ENCODE measurements around the gene RUNX3.

The RUNX3 gene

DNA sequence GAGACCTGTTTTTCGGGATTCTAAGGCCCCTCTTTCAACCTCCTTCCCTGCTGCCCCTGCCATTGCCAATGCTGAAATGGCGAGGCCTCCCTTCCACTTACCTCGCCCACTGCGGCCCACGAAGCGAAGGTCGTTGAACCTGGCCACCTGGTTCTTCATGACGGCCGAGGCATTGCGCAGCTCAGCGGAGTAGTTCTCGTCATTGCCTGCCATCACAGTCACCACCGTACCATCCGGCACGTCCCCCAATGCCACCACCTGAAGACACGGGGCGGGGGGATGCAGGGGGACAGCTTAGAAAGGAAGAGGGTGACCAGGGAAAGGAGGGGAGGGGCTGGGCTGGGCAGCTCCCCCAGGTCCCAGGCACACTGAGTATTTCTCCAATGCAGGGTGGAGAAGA lies 2.6 kb downstream of the RUNX3 start:
- in situ Hi-C loops (cut with HindIII; ENCODE audit: low sequenced_read_pairs) = loop anchor here (25.0 kb wide), 1 partner anchor 285 kb away; no protein-coding TSS in a partner anchor
- TF ChIP-seq CTCF (IDR thresholded peaks at IDR 0.05; ENCODE audit: low read depth, low read length) = no peak
- no peak overlapping the region for H3K4me3 ChIP-seq (ENCODE audit: low read depth, low read length)

DNA sequence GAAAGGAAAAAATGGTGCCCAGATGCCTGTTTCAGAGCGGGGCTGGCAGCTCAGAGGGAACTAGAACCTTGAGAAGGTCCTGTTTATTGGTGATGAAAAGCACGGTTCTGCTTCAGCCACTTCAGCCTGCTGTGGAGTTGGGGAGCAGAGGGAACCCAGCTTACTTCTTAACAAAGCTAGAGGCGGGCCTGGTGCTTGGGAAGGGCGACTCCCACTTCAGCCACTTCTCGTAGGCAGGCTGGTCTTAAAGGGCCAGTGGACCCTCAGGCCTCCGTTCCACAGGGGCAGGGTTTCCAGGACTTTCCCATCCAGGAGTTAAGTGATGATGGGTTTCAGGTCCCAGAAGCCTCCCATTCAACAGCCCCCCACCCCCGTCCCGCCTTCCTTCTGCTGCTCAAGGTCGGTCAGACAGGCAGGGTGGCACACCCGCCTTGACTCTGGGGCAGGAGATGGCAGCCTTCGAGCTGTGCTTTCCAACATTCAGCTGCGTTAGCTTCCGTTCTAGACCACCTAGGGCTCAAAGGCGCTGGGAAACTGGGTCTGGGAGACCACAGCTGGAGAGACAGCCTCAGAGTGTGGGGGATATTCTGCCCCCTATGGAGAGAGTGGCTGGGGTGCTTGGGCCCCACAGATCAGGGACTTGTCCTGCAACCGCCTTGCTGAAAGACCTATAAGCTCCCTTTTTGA lies 3.4 kb downstream of the RUNX3 start:
- no peak overlapping the region for H3K4me3 ChIP-seq (ENCODE audit: low read depth, low read length)
- no peak for TF ChIP-seq CTCF (IDR thresholded peaks at IDR 0.05; ENCODE audit: low read depth, low read length)
- in situ Hi-C loops (cut with HindIII; ENCODE audit: low sequenced_read_pairs) = loop anchor here (25.0 kb wide), 1 partner anchor 286 kb away; no protein-coding TSS in a partner anchor
- DNase-seq (ENCODE audit: low read depth, low spot score) = no peak

More for the DNA sequence above, 2.6 kb downstream of the RUNX3 start:
- no peak for DNase-seq (ENCODE audit: low read depth, low spot score)

DNA sequence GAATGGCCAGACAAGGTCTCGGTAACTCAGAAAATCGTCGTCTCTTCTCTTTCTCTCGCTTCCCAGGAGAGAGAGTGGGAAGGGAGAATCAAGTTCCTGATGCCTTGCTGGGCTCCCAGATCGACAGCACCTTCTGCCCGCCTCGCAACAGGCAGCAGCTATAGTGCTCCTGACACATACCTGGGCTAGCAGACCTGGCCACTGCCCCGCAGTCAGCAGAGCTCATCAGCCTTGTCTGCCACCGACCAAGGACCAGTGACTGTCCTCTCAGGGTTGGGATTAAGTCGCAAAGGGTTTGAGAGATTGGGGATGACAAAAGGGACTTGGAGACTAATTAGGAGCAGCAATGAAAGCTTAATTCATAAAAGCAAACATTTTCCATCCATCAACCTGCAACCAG lies 4.1 kb downstream of the RUNX3 start:
- no peak for DNase-seq (ENCODE audit: low read depth, low spot score)
- in situ Hi-C loops (cut with HindIII; ENCODE audit: low sequenced_read_pairs) = loop anchor here (25.0 kb wide), 1 partner anchor 286 kb away; no protein-coding TSS in a partner anchor
- H3K4me3 ChIP-seq (ENCODE audit: low read depth, low read length) = no peak overlapping the region
- TF ChIP-seq CTCF (IDR thresholded peaks at IDR 0.05; ENCODE audit: low read depth, low read length) = no peak

DNA sequence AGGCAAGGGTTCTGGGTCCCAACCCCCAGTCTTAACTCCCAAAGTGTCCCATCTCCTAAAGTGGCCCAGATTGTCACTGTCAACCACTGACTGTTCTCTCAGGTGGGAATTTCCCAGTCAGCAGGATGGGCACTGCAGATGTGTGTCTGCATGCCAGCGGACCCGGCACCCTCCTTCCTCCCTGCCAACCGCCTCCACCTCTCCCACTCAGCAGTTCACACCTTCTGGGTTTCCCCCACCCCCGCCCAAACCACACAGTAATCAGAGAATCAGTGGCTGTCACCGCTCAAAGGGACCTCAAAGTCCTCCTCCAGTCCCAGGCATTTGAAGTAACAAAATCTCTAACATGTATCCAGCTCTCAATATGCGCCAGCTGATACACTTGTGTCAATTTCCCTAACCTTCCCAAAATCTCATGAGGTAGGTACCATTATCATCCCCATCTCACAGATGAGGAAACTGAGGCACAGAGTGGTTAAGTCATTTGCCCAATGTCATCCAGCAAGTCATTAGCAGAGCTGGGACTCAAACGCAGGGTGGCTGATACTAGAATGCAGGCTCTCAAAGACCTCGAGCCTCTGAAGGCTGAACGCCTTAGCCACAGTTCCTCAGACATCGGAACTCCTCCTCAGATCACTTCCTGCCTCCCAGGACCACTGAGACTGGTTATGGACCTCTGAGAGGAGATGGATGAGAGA lies 4.8 kb downstream of the RUNX3 start:
- no peak for TF ChIP-seq CTCF (IDR thresholded peaks at IDR 0.05; ENCODE audit: low read depth, low read length)
- H3K4me3 ChIP-seq (ENCODE audit: low read depth, low read length) = no peak overlapping the region
- in situ Hi-C loops (cut with HindIII; ENCODE audit: low sequenced_read_pairs) = loop anchor here (25.0 kb wide), 1 partner anchor 287 kb away; no protein-coding TSS in a partner anchor
- no peak for DNase-seq (ENCODE audit: low read depth, low spot score)

GRCh38 chr1:24923485-24924113 lies 6.5 kb downstream of the RUNX3 start:
- DNase-seq (ENCODE audit: low read depth, low spot score) = no peak
- in situ Hi-C loops (cut with HindIII; ENCODE audit: low sequenced_read_pairs) = no loop called here
- TF ChIP-seq CTCF (IDR thresholded peaks at IDR 0.05; ENCODE audit: low read depth, low read length) = no peak
- no peak overlapping the region for H3K4me3 ChIP-seq (ENCODE audit: low read depth, low read length)

DNA sequence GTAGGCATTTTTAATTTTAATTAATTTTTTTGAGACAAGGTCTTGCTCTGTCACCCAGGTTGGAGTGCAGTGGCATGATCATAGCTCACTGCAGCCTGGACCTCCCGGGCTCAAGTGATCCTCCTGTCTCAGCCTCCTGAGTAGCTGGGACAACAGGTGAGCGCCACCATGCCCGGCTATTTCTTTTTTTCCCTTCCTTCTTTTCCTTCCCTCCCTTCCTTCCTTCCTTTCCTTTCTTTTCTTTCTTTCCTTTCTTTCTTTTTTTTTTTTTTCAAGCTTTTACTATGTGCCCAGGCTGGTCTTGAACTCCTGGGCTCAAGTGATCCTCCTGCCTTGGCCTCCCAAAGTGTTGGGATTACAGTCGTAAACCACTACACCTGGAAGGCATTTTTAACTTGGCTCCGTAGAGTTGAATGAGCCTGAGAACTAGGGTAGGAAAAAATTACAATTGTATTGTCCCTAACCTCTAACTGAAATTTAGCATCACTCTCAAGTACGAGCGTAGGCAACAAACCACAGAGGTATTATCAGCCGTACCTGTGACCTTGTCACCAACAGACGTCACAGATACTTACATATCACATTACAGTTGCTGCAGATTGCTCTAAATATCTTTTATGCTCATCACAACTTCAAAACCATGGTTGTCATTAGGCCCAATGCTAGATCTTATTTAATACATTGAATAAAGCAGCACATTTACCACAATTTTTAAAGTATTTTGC lies 8.0 kb downstream of the RUNX3 start:
- DNase-seq (ENCODE audit: low read depth, low spot score) = no peak
- no peak for TF ChIP-seq CTCF (IDR thresholded peaks at IDR 0.05; ENCODE audit: low read depth, low read length)
- no peak overlapping the region for H3K4me3 ChIP-seq (ENCODE audit: low read depth, low read length)
- in situ Hi-C loops (cut with HindIII; ENCODE audit: low sequenced_read_pairs) = no loop called here
